Lung (tissue), 12 donors: ENCODE measurements around the gene HOXA9. TPM values are rescaled to one million over a fixed set of nuclear protein-coding genes. Genes with fewer than 3 reads are reported as not detected.

Experiments
- ATAC-seq: fragments of 200-7000 bp; cut with Tn5 transposase; one replicate; pipeline ENCODE4 v1.9.1; 2020; ENCODE audit warnings: moderate number of reproducible peaks; ENCODE audit not compliant: insufficient read depth, low FRiP score
- DNase-seq, 3 donors: peaks; one replicate each; pipeline ENCODE4 v3.0.0-alpha.2; 2013 to 2017
- H3K27ac ChIP-seq, 2 donors: one replicate each; pipeline ENCODE4 v1.5.1; 2013; ENCODE audit warnings: mild to moderate bottlenecking in 2 of 2, moderate library complexity in 2 of 2, control low read depth in 1 of 2, inconsistent platforms in 1 of 2, low read depth in 1 of 2, low read length in 1 of 2
- H3K27me3 ChIP-seq, 3 donors: one replicate each; pipeline ENCODE4 v1.5.1; 2013; ENCODE audit warnings: low read length in 2 of 3; ENCODE audit not compliant: control insufficient read depth in 3 of 3, insufficient read depth in 3 of 3
- H3K36me3 ChIP-seq, 4 donors: one replicate each; pipeline ENCODE4 v1.5.1; 2013; ENCODE audit warnings: low read length in 4 of 4, mild to moderate bottlenecking in 1 of 4, moderate library complexity in 1 of 4; ENCODE audit not compliant: control insufficient read depth in 4 of 4, insufficient read depth in 4 of 4
- H3K4me1 ChIP-seq, 5 donors: one replicate each; pipeline ENCODE4 v1.5.1; 2013; ENCODE audit warnings: low read length in 5 of 5, mild to moderate bottlenecking in 2 of 5, moderate library complexity in 1 of 5; ENCODE audit not compliant: control insufficient read depth in 5 of 5, insufficient read depth in 5 of 5
- H3K4me3 ChIP-seq: one replicate; pipeline ENCODE4 v1.5.1; 2013; ENCODE audit warnings: mild to moderate bottlenecking, control low read depth, moderate library complexity
- H3K9ac ChIP-seq, 2 donors: one replicate each; pipeline ENCODE4 v1.5.1; 2013; ENCODE audit warnings: low read length in 2 of 2, control low read depth in 1 of 2; ENCODE audit not compliant: insufficient read depth in 1 of 2
- H3K9me3 ChIP-seq, 4 donors: one replicate each; pipeline ENCODE4 v1.5.1; 2013; ENCODE audit warnings: low read length in 3 of 4, mild to moderate bottlenecking in 1 of 4, moderate library complexity in 1 of 4; ENCODE audit not compliant: control insufficient read depth in 4 of 4, insufficient read depth in 3 of 4
- CTCF ChIP-seq: IDR thresholded peaks from 2 replicates; pipeline ENCODE4 v1.5.1; 2012; ENCODE audit warnings: mild to moderate bottlenecking; ENCODE audit errors: control extremely low read depth, extremely low read depth
- WGBS, 2 donors: extraction: QIAGEN DNeasy Blood & Tissue Kit; methylation state at CpG; one replicate each; pipeline ENCODE4 v1.1.7; 2013; 5-methylcytosine and 5-hydroxymethylcytosine counted together
- polyA plus RNA-seq, 2 donors: library from polyadenylated mRNA; stranded (reverse); fragments of 200-250 nt; gene quantifications; one replicate each; pipeline ENCODE4 v1.2.1, GENCODE V29; 2013
- total RNA-seq, 2 donors: library from RNA; depleted of rRNA in 1 of 2; stranded (reverse); fragments of >200 nt in 1 of 2; gene quantifications; one replicate each; pipeline ENCODE4 v1.2.1, GENCODE V29; 2014 to 2021
- donor health status: control.
- donor health status: control.
- donor health status: Bipolar disorder and iron deficiency.
- donor health status: healthy.
- donor health status: DM: yes; HTN: yes; CAD: no.

HOXA9 gene
- total and polyA plus RNA-seq, 4 donors = 0.11 to 0.85 (median 0.43) TPM

- 22 to 26% methylated on average over 4 of the region's 4 CpGs for WGBS, 2 donors
- Histone ChIP-seq H3K36me3 (no peaks in the 10 kb centered on the region), H3K9ac (no peak overlapping the region), H3K4me3 (no peak overlapping the region), H3K27me3 (peaks cover 0 to 90% (median 90%) of the 10 kb centered on the region in 3 donors), H3K9me3 (peaks cover 0 to 12% (median 0%) of the 10 kb centered on the region in 4 donors), H3K27ac (no peak overlapping the region), H3K4me1 (peaks cover 0 to 26% (median 3%) of the 10 kb centered on the region in 5 donors)
- TF ChIP-seq CTCF = no peak
- DNase-seq (no peak), ATAC-seq (no peak)
Observed at GRCh38 chr7:27203964-27204594, 38.7 kb upstream of the HOXA9 start.

- peaks cover 0 to 90% (median 90%) of the 10 kb centered on the region in 3 donors for H3K27me3 ChIP-seq
- H3K4me1 ChIP-seq = peaks cover 0 to 31% (median 3%) of the 10 kb centered on the region in 5 donors
- no peak overlapping the region for H3K4me3 ChIP-seq
- ATAC-seq (no peak), DNase-seq (no peak)
- H3K9me3 ChIP-seq = peaks cover 0 to 13% (median 0%) of the 10 kb centered on the region in 4 donors
- H3K9ac ChIP-seq = no peak overlapping the region
- TF ChIP-seq CTCF = no peak
- H3K36me3 ChIP-seq = no peaks in the 10 kb centered on the region
- H3K27ac ChIP-seq = no peak overlapping the region
- WGBS, 2 donors = 9 to 16% methylated on average over 10 of the region's 10 CpGs
Observed at GRCh38 chr7:27203365-27203953, 38.1 kb upstream of the HOXA9 start.

- Histone ChIP-seq H3K9ac (no peak overlapping the region), H3K27ac (no peak overlapping the region), H3K9me3 (peaks cover 0 to 17% (median 0%) of the 10 kb centered on the region in 4 donors), H3K4me1 (peaks cover 0 to 34% (median 3%) of the 10 kb centered on the region in 5 donors), H3K4me3 (no peak overlapping the region), H3K27me3 (peaks cover 0 to 90% (median 90%) of the 10 kb centered on the region in 3 donors), H3K36me3 (no peaks in the 10 kb centered on the region)
- no peak for ATAC-seq
- TF ChIP-seq CTCF = no peak
- 6 to 10% methylated on average over 3 of the region's 3 CpGs for WGBS, 2 donors
- DNase-seq = peak in 1 of 3 donors; percentile 39
Observed at GRCh38 chr7:27202862-27203134, 37.5 kb upstream of the HOXA9 start.
